HepG2 (cell line): ENCODE data around the gene DDX49. TPM values are rescaled to one million over a fixed set of nuclear protein-coding genes. Genes with fewer than 3 reads are reported as not detected.

ENCODE experiments used
- ATAC-seq: fragments of 200-7000 bp; cut with Tn5 transposase; 3 replicates; pipeline ENCODE4 v1.9.1; 2020; ENCODE audit warnings: mild to moderate bottlenecking, moderate library complexity
- BruUV-seq: library from RNA; stranded (reverse); fragments of 400-500 nt; replicated peaks from 2 replicates; lab custom pipeline; 2021; lab: Mats Ljungman, UMichigan
- CTCF ChIA-PET: fragments of 300-600 bp; formaldehyde crosslinking; extraction: SDS; loops from one replicate; lab custom pipeline; 2021; ENCODE audit warnings: low total read pairs, inconsistent platforms, low intra/inter-chr PET ratio; lab: Yijun Ruan, JAX
- POLR2A ChIA-PET: fragments of 350-600 bp; sonication (Branson Sonifier 250); formaldehyde crosslinking; loops from one replicate; lab custom pipeline; 2020; ENCODE audit warnings: antibody characterized with exemption, inconsistent platforms; lab: Yijun Ruan, JAX
- DNase-seq: peaks from one replicate; pipeline ENCODE4 v3.0.0-alpha.2; 2015; ENCODE audit warnings: low spot score
- FAIRE-seq: peaks from 3 replicates; lab custom pipeline; 2011; peaks lifted over from hg19 to GRCh38; lab: Jason Lieb, UNC
- H2AFZ ChIP-seq: one replicate; pipeline ENCODE4 v1.6.1; 2011; ENCODE audit warnings: low read length, inconsistent platforms
- H3K27ac ChIP-seq: fragments of 300-600 bp; 3 replicates; pipeline ENCODE4 v1.8.0; 2011; ENCODE audit warnings: mixed run types, mild to moderate bottlenecking, mixed read lengths, low read length, inconsistent platforms; ENCODE audit not compliant: insufficient read depth; ENCODE audit errors: extremely low read length
- H3K27me3 ChIP-seq, 2 experiments: fragments of 200-600 bp in 1 of 2; 2 replicates in 1 of 2; 3 replicates in 1 of 2; pipeline versions ENCODE4 v1.6.0 to v1.8.0; 2011; ENCODE audit warnings: low read length in 2 of 2, mild to moderate bottlenecking in 2 of 2, moderate library complexity in 2 of 2, inconsistent platforms in 1 of 2; ENCODE audit not compliant: insufficient read depth in 2 of 2, control insufficient read depth in 1 of 2
- H3K36me3 ChIP-seq, 2 experiments: fragments of 200-600 bp in 1 of 2; replicated peaks in 1 of 2; 2 replicates in 1 of 2; 3 replicates in 1 of 2; pipeline versions ENCODE4 v1.5.1 to v1.8.0; 2011; ENCODE audit warnings: low read length in 2 of 2, inconsistent platforms in 1 of 2; ENCODE audit not compliant: insufficient read depth in 2 of 2, control insufficient read depth in 1 of 2
- H3K4me1 ChIP-seq: 2 replicates; pipeline ENCODE4 v1.5.1; 2012; ENCODE audit warnings: low read length, inconsistent platforms; ENCODE audit not compliant: insufficient read depth
- H3K4me2 ChIP-seq: 2 replicates; pipeline ENCODE4 v1.6.0; 2011; ENCODE audit warnings: low read depth, low read length, inconsistent platforms
- H3K4me3 ChIP-seq, 3 experiments: fragments of 200-600 bp in 1 of 3; sonication (generic), shearing (Covaris generic) in 1 of 3; replicated peaks in 1 of 3; 2 replicates each; pipeline ENCODE4 v1.5.1; 2011 to 2016; ENCODE audit warnings: low read length in 3 of 3, inconsistent platforms in 2 of 3, low read depth in 2 of 3, mild to moderate bottlenecking in 2 of 3, control low read depth in 1 of 3, mixed read lengths in 1 of 3; ENCODE audit not compliant: insufficient read depth in 1 of 3
- H3K79me2 ChIP-seq: one replicate; pipeline ENCODE4 v1.6.1; 2011; ENCODE audit warnings: low read length, inconsistent platforms; ENCODE audit not compliant: insufficient read depth
- H3K9ac ChIP-seq: 2 replicates; pipeline ENCODE4 v1.6.0; 2011; ENCODE audit warnings: mild to moderate bottlenecking, low read depth, low read length, inconsistent platforms; ENCODE audit not compliant: insufficient read depth
- H3K9me3 ChIP-seq: 2 replicates; pipeline ENCODE4 v1.5.1; 2012; ENCODE audit warnings: mild to moderate bottlenecking, low read length
- H4K20me1 ChIP-seq: 2 replicates; pipeline ENCODE4 v1.6.0; 2011; ENCODE audit warnings: inconsistent platforms, mild to moderate bottlenecking, low read length, moderate library complexity; ENCODE audit not compliant: insufficient read depth
- AGO2 ChIP-seq: fragments of 200-400 bp; formaldehyde crosslinking; optimal IDR thresholded peaks from 2 replicates; pipeline ENCODE3; 2017; ENCODE audit warnings: mild to moderate bottlenecking, low read depth, low read length, moderate library complexity
- FOSL1 ChIP-seq: sonication (generic); formaldehyde crosslinking; IDR thresholded peaks from 2 replicates; pipeline ENCODE4 v1.9.0; 2021; ENCODE audit warnings: missing genetic modification reagents, borderline replicate concordance
- HIVEP1 ChIP-seq: sonication (generic); formaldehyde crosslinking; IDR thresholded peaks from 2 replicates; pipeline ENCODE4 v1.4.0; 2020; ENCODE audit warnings: mild to moderate bottlenecking, missing genetic modification reagents
- NR2F1 ChIP-seq, 2 experiments: fragments of 450-650 bp in 1 of 2; formaldehyde crosslinking in 1 of 2; IDR thresholded peaks; 2 replicates each; pipeline versions ENCODE4 v1.5.0 to v1.6.1; 2016 to 2020; ENCODE audit warnings: mild to moderate bottlenecking in 1 of 2, missing compliant biosample characterization in 1 of 2, missing genetic modification reagents in 1 of 2, moderate library complexity in 1 of 2
- POLR2G ChIP-seq: fragments of 200-400 bp; formaldehyde crosslinking; IDR thresholded peaks from 2 replicates; pipeline ENCODE4 v1.6.1; 2018; ENCODE audit warnings: mild to moderate bottlenecking, low read depth, low read length, moderate library complexity
- RBFOX2 ChIP-seq: fragments of 200-400 bp; formaldehyde crosslinking; IDR thresholded peaks from 2 replicates; pipeline ENCODE4 v1.6.1; 2017; ENCODE audit warnings: low read depth, mild to moderate bottlenecking, low read length
- RBM22 ChIP-seq: fragments of 200-400 bp; formaldehyde crosslinking; optimal IDR thresholded peaks from 2 replicates; pipeline ENCODE3; 2017; ENCODE audit warnings: mild to moderate bottlenecking, low read length, moderate library complexity
- RFX1 ChIP-seq: fragments of 450-650 bp; IDR thresholded peaks from 2 replicates; pipeline ENCODE4 v1.6.1; 2017
- SAP130 ChIP-seq: IDR thresholded peaks from 2 replicates; pipeline ENCODE4 v1.6.1; 2016; ENCODE audit warnings: low read depth
- SMYD3 ChIP-seq: sonication (generic); formaldehyde crosslinking; IDR thresholded peaks from 2 replicates; pipeline ENCODE4 v1.8.1; 2023; ENCODE audit warnings: mild to moderate bottlenecking, missing genetic modification reagents
- SP140L ChIP-seq: sonication (generic); formaldehyde crosslinking; IDR thresholded peaks from 2 replicates; pipeline ENCODE4 v1.4.0; 2020; ENCODE audit warnings: missing genetic modification reagents, borderline replicate concordance
- SRSF4 ChIP-seq: fragments of 200-400 bp; formaldehyde crosslinking; IDR thresholded peaks from one replicate; pipeline ENCODE4 v1.6.1; 2018; ENCODE audit warnings: mild to moderate bottlenecking, low read depth, low read length, moderate library complexity; ENCODE audit not compliant: poor library complexity, severe bottlenecking
- ZFP36L2 ChIP-seq: sonication (generic); formaldehyde crosslinking; IDR thresholded peaks from 2 replicates; pipeline ENCODE4 v1.4.0; 2020; ENCODE audit warnings: missing genetic modification reagents
- ZNF274 ChIP-seq: sonication (generic); formaldehyde crosslinking; IDR thresholded peaks from 2 replicates; pipeline ENCODE4 v1.5.1; 2020; ENCODE audit warnings: mild to moderate bottlenecking, missing genetic modification reagents
- ZNF629 ChIP-seq: sonication (generic); formaldehyde crosslinking; conservative IDR thresholded peaks from 2 replicates; pipeline ENCODE4 v1.5.0; 2020; ENCODE audit warnings: missing genetic modification reagents
- ZNF768 ChIP-seq: sonication (generic); formaldehyde crosslinking; IDR thresholded peaks from 2 replicates; pipeline ENCODE4 v1.4.0; 2020; ENCODE audit warnings: missing genetic modification reagents
- ZNF788 ChIP-seq: sonication (generic); formaldehyde crosslinking; IDR thresholded peaks from 2 replicates; pipeline ENCODE4 v1.5.0; 2020; ENCODE audit warnings: mild to moderate bottlenecking, missing genetic modification reagents, borderline replicate concordance
- ZNF816 ChIP-seq: sonication (generic); formaldehyde crosslinking; IDR thresholded peaks from 2 replicates; pipeline ENCODE4 v1.8.0; 2022; ENCODE audit warnings: missing genetic modification reagents, mild to moderate bottlenecking, borderline replicate concordance
- WGBS: methylation state at CpG from one replicate; pipeline ENCODE4 v1.1.6; 2017; ENCODE audit warnings: low lambda C conversion rate; 5-methylcytosine and 5-hydroxymethylcytosine counted together
- in situ Hi-C: cut with HindIII; loops from 2 replicates; pipeline ENCODE4 v1.10.0; 2017; ENCODE audit warnings: low pct_unique_long_range_greater_than_20kb; ENCODE audit not compliant: extremely low pct_ligation_motif_present
- intact Hi-C: fragments of 100-400 bp; cut with micrococcal nuclease; formaldehyde crosslinking; loops from one replicate; pipeline ENCODE4 v1.10.0; 2022; ENCODE audit not compliant: unreplicated experiment
- polyA plus RNA-seq, 8 experiments: library from polyadenylated mRNA; depleted of rRNA in 3 of 8; stranded (reverse) in 7 of 8; unstranded in 1 of 8; fragments of >200 nt; fragmentation: Illumina TruSeq in 4 of 8; extraction: Trizol in 4 of 8; gene quantifications; 2 replicates each; pipeline versions ENCODE4 v1.2.1 to v1.2.3, GENCODE V29; 2011 to 2016; ENCODE audit warnings: low read depth in 4 of 8, missing spikeins in 1 of 8, mixed read lengths in 1 of 8; ENCODE audit not compliant: insufficient read depth in 1 of 8
- total RNA-seq, 5 experiments: library from RNA; depleted of rRNA; stranded (reverse); fragments of >200 nt; fragmentation: Illumina TruSeq; extraction: Trizol; gene quantifications; 2 replicates each; pipeline ENCODE4 v1.2.3, GENCODE V29; 2016; ENCODE audit warnings: low read depth in 1 of 5
- TF ChIP-seq, protein P1 (sequence below): sonication (generic); formaldehyde crosslinking; IDR thresholded peaks from 2 replicates; pipeline ENCODE4 v1.8.1; 2022; ENCODE audit warnings: mild to moderate bottlenecking, missing genetic modification reagents
- TF ChIP-seq, protein P2 (sequence below): sonication (generic); formaldehyde crosslinking; IDR thresholded peaks from 2 replicates; pipeline ENCODE4 v1.9.0; 2022; ENCODE audit warnings: low read depth, missing genetic modification reagents

Gene DDX49
- total and polyA plus RNA-seq, 2 of the 13 experiments (the other 11 are each of a cell fraction or from before 2014, with no cell fraction given) = 27.0 to 46.2 TPM

DNA sequence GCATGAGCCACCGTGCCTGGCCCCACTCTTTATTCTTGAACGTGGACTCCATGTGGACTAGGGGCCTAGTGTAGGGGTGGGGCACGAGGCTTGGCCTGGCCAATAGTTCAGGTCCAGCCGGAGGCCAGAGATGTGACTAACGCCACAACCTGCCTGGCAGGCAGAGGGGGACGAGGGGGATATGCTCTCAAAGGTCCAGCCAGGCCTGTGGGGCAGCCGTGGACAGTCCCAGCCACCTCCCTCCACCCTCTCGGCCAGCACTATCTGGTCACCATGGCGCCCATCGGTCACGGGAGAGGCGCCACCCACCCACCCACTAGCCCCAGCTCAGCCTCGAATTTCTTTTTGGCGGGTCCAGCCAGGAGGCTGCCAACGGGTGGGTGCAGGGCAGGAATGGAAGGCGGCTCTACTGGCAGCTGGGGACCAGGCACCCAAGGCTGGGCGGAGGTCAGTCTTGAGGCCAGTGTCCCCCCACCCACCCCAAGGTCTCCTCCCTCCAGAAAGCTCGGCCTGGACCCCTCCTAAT is 21.4 kb upstream of the DDX49 start (continued):
- TF ChIP-seq ZNF816 = no peak

DNA sequence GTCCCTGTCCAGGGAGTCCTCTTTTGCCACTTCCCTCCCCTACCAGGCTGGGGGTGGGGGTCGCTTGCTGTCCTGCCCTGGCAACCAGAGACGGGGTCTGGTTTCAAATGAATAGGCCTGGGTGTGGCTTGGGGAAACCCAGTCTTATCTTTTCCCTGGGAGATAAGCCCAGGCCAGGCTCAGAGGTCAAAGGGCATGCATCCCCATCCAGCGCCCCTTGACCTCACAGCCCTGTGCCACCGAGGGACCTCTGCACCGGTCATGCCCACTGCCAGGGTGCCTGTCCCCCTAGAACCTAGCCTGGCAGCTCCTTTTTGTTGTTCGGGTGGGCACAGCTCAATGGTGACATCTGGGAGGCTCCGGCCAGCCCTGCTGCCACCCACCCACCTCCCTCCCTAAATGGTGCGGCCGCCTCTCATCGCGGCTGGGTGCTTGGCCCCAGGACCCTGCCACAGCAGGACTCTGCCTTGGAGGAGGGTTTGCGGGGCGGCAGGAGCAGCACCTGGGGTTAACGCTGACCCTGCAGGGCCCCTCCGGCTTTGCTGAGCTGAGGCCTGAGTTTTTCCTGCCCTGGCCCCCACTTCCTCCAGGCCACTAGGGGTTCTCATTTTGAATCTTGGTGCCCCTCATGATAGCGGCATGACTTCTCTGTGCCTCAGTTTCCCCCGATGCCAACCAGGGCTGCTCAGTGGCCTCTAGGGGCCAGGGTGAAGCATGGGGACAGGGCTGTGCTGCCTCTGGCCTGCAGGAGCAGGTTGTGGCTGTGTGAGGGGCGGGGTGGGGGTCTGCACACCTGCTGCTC is 20.7 kb upstream of the DDX49 start:
- FAIRE-seq (no peak), ATAC-seq (no peak), DNase-seq (no peak)
- intact Hi-C loops = no loop called here
- CTCF ChIA-PET = no interaction called here
- Histone ChIP-seq H4K20me1 (no peaks in the 10 kb centered on the region), H3K27ac (no peak overlapping the region), H3K4me1 (peaks cover 23% of the 10 kb centered on the region), H3K9ac (no peak overlapping the region), H3K27me3 (no peaks in the 10 kb centered on the region; a peak in 1 of 5 replicates), H3K4me3 (no peak overlapping the region), H3K4me2 (no peak overlapping the region), H2AFZ (no peak overlapping the region), H3K79me2 (no peaks in the 10 kb centered on the region), H3K36me3 (peaks cover 1 to 12% of the 10 kb centered on the region in 2 experiments; a peak in 2 of 5 replicates), H3K9me3 (no peaks in the 10 kb centered on the region)
- 100% methylated on average over 2 of the region's 18 CpGs for WGBS
- POLR2A ChIA-PET = interaction anchor here (1.4 kb wide), 1 partner anchor 20 kb away, joined by 5 read pairs; the partner anchor contains the start of genes COPE and DDX49
- BruUV-seq = no TSS peak
- in situ Hi-C loops = loop anchor here (10.0 kb wide), 1 partner anchor 86 kb away; no protein-coding TSS in a partner anchor
- TF ChIP-seq ZFP36L2 (no peak), FOSL1 (CRISPR knock-in tag) (no peak), ZNF788 (no peak), RFX1 (no peak), SMYD3 (CRISPR knock-in tag) (no peak), ZNF629 (CRISPR knock-in tag) (no peak), ZNF768 (no peak), ZNF274 (CRISPR knock-in tag) (0 out of 2 replicates have a peak, but pooled peaks have one; percentile 35), SP140L (no peak), RBM22 (peak; percentile 58), POLR2G (0 out of 2 replicates have a peak, but pooled peaks have one; percentile 36), HIVEP1 (CRISPR knock-in tag) (peak; percentile 23; the same call in 1 of the 2 replicates), NR2F1 (CRISPR knock-in tag; IDR thresholded peaks at IDR 0.05) (peak in 1 of 2 experiments; percentile 43; a peak in 1 of 4 replicates), SRSF4 (no peak), AGO2 (peak; percentile 95), SAP130 (CRISPR knock-in tag) (no peak), RBFOX2 (peak; percentile 56)
- TF ChIP-seq, protein P1, sequence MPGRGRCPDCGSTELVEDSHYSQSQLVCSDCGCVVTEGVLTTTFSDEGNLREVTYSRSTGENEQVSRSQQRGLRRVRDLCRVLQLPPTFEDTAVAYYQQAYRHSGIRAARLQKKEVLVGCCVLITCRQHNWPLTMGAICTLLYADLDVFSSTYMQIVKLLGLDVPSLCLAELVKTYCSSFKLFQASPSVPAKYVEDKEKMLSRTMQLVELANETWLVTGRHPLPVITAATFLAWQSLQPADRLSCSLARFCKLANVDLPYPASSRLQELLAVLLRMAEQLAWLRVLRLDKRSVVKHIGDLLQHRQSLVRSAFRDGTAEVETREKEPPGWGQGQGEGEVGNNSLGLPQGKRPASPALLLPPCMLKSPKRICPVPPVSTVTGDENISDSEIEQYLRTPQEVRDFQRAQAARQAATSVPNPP (CRISPR knock-in tag) = no peak
- TF ChIP-seq, protein P2, sequence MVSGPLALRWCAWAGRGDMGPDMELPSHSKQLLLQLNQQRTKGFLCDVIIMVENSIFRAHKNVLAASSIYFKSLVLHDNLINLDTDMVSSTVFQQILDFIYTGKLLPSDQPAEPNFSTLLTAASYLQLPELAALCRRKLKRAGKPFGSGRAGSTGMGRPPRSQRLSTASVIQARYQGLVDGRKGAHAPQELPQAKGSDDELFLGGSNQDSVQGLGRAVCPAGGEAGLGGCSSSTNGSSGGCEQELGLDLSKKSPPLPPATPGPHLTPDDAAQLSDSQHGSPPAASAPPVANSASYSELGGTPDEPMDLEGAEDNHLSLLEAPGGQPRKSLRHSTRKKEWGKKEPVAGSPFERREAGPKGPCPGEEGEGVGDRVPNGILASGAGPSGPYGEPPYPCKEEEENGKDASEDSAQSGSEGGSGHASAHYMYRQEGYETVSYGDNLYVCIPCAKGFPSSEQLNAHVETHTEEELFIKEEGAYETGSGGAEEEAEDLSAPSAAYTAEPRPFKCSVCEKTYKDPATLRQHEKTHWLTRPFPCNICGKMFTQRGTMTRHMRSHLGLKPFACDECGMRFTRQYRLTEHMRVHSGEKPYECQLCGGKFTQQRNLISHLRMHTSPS = 0 out of 2 replicates have a peak, but pooled peaks have one; percentile 55
